Neural cell (in vitro differentiated cells): Measurements from ENCODE around the gene ARL5A.

ENCODE experiments used
- CTCF ChIP-seq: fragments of 450-650 bp; IDR thresholded peaks from 2 replicates; pipeline ENCODE4 v1.5.1; 2014; ENCODE audit warnings: antibody characterized with exemption, mild to moderate bottlenecking, moderate library complexity; ENCODE audit not compliant: poor library complexity, severe bottlenecking
- EP300 ChIP-seq: fragments of 450-650 bp; conservative IDR thresholded peaks from 2 replicates; pipeline ENCODE4 v1.6.1; 2014; ENCODE audit warnings: antibody characterized with exemption, mild to moderate bottlenecking, moderate library complexity; ENCODE audit not compliant: poor library complexity, severe bottlenecking
- EZH2 ChIP-seq: fragments of 200-600, 300-800 bp; shearing (Covaris generic), sonication (generic); IDR thresholded peaks from 2 replicates; pipeline ENCODE4 v1.6.1; 2014; ENCODE audit warnings: antibody characterized with exemption, low read length, borderline replicate concordance, mild to moderate bottlenecking; ENCODE audit not compliant: insufficient read depth, poor library complexity, severe bottlenecking
- SMC3 ChIP-seq: fragments of 450-650 bp; conservative IDR thresholded peaks from 2 replicates; pipeline ENCODE4 v1.6.1; 2014; ENCODE audit warnings: antibody characterized with exemption, mild to moderate bottlenecking, moderate library complexity; ENCODE audit not compliant: poor library complexity

- TF ChIP-seq CTCF, result no peak
- TF ChIP-seq SMC3, result no peak
- TF ChIP-seq EP300, result no peak
- TF ChIP-seq EZH2, result no peak
Measured at GRCh38 chr2:151828890-151829324, 686 bp upstream of the ARL5A start.
